ENCODE data around the gene GALNT8.

The GALNT8 gene

DNA sequence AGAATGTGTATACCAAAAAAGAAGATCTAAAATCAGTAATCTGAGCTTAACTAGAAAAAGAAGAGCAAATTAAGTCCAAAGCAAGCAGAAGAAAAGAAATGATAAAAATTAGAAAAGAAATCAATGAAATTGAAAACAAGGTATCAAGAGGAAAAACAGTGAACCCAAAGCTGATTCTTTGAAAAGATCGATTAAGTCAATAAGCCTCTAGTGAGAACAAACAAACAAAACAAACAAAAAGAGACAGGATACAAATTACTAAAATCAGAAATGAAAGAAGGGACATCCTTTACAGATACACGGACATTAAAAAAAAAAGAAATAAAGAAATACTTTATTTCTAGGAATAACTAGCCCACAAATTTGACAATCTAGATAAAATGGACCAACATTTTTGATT is 12.9 kb upstream of the GALNT8 start:
- Histone ChIP-seq H3K27ac (ENCODE audit: low read length) (no peak overlapping the region), H3K4me1 (ENCODE audit: insufficient read depth, low read length) (no peaks in the 10 kb centered on the region), H3K9ac (ENCODE audit: low read depth, low read length) (no peak overlapping the region), H3K79me2 (ENCODE audit: insufficient read depth, low read length) (no peaks in the 10 kb centered on the region), H3K36me3 (ENCODE audit: insufficient read depth, low read length) (no peaks in the 10 kb centered on the region), H4K20me1 (ENCODE audit: insufficient read depth, low read length) (no peaks in the 10 kb centered on the region), H3K4me3 (ENCODE audit: low read depth in 1 of 2, low read length in 2 of 2) (no peak overlapping the region), H2AFZ (ENCODE audit: low read depth, low read length) (no peak overlapping the region), H3K9me3 (ENCODE audit: insufficient read depth, low read length, severe bottlenecking) (no peaks in the 10 kb centered on the region), H3K27me3 (ENCODE audit: insufficient read depth, low read length, poor library complexity) (peaks cover 2% of the 10 kb centered on the region), H3K4me2 (ENCODE audit: insufficient read depth, low read length) (no peak overlapping the region)
- no peak for ATAC-seq (ENCODE audit: insufficient read depth, low read depth)
- TF ChIP-seq, protein P1, sequence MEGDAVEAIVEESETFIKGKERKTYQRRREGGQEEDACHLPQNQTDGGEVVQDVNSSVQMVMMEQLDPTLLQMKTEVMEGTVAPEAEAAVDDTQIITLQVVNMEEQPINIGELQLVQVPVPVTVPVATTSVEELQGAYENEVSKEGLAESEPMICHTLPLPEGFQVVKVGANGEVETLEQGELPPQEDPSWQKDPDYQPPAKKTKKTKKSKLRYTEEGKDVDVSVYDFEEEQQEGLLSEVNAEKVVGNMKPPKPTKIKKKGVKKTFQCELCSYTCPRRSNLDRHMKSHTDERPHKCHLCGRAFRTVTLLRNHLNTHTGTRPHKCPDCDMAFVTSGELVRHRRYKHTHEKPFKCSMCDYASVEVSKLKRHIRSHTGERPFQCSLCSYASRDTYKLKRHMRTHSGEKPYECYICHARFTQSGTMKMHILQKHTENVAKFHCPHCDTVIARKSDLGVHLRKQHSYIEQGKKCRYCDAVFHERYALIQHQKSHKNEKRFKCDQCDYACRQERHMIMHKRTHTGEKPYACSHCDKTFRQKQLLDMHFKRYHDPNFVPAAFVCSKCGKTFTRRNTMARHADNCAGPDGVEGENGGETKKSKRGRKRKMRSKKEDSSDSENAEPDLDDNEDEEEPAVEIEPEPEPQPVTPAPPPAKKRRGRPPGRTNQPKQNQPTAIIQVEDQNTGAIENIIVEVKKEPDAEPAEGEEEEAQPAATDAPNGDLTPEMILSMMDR (IDR thresholded peaks at IDR 0.05; ENCODE audit: borderline replicate concordance, extremely low read depth, low read length, poor library complexity, severe bottlenecking), result no peak
- TF ChIP-seq EZH2 (IDR thresholded peaks at IDR 0.05; ENCODE audit: borderline replicate concordance, low read depth, low read length, severe bottlenecking), result no peak
- no peak for DNase-seq

DNA sequence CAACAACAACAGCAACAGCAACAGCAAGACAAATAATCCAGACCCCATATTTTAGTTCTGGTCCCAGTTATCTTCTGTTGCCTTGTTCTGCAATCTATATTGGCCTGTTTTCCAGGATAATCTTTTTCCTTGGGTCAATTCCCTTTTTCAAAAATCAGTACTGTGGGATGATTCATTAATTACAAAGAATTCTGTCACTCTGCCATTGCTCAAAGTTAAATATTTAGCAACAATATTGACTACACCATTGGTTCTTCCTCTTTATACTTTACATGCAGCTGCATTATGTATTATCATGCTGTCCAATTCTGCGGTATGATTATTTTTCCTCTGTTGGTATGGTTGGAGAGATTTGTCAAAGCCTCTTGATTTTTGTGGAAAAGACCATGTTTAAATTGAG is 10.1 kb upstream of the GALNT8 start:
- DNase-seq (no peak), ATAC-seq (ENCODE audit: insufficient read depth, low read depth) (no peak)
- no peak for TF ChIP-seq EZH2 (IDR thresholded peaks at IDR 0.05; ENCODE audit: borderline replicate concordance, low read depth, low read length, severe bottlenecking)
- TF ChIP-seq, protein P1 (IDR thresholded peaks at IDR 0.05; ENCODE audit: borderline replicate concordance, extremely low read depth, low read length, poor library complexity, severe bottlenecking), result no peak
- H4K20me1 ChIP-seq (ENCODE audit: insufficient read depth, low read length), result no peaks in the 10 kb centered on the region
- H2AFZ ChIP-seq (ENCODE audit: low read depth, low read length), result no peak overlapping the region
- H3K27ac ChIP-seq (ENCODE audit: low read length), result no peak overlapping the region
- H3K27me3 ChIP-seq (ENCODE audit: insufficient read depth, low read length, poor library complexity), result peaks cover 2% of the 10 kb centered on the region
- H3K79me2 ChIP-seq (ENCODE audit: insufficient read depth, low read length), result no peaks in the 10 kb centered on the region
- H3K9ac ChIP-seq (ENCODE audit: low read depth, low read length), result no peak overlapping the region
- H3K4me3 ChIP-seq (ENCODE audit: low read depth in 1 of 2, low read length in 2 of 2), result no peak overlapping the region
- no peak overlapping the region for H3K4me2 ChIP-seq (ENCODE audit: insufficient read depth, low read length)
- no peaks in the 10 kb centered on the region for H3K9me3 ChIP-seq (ENCODE audit: insufficient read depth, low read length, severe bottlenecking)
- H3K36me3 ChIP-seq (ENCODE audit: insufficient read depth, low read length), result no peaks in the 10 kb centered on the region
- no peaks in the 10 kb centered on the region for H3K4me1 ChIP-seq (ENCODE audit: insufficient read depth, low read length)

DNA sequence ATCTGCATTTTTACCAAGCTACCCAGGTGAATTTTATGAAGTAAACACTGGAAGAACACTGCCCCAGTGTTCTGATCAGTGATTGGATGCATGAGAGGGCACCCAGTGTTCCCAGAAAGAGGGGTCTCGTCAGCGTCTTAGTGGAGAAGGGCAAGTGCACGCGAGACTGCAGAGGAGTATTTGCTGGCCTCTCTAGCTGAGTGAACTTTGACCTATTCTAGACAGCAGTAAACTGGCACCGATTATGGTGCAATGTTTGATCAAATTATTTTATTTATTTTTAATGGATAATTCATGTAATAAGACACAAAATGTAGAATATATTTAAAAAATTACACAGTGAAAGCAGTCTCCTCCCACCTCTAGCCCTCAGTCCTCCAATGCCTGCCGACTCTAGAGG is 5.3 kb upstream of the GALNT8 start:
- Histone ChIP-seq H3K36me3 (ENCODE audit: insufficient read depth, low read length) (no peaks in the 10 kb centered on the region), H3K9me3 (ENCODE audit: insufficient read depth, low read length, severe bottlenecking) (no peaks in the 10 kb centered on the region), H2AFZ (ENCODE audit: low read depth, low read length) (no peak overlapping the region), H3K4me3 (ENCODE audit: low read depth in 1 of 2, low read length in 2 of 2) (no peak overlapping the region), H3K4me1 (ENCODE audit: insufficient read depth, low read length) (no peaks in the 10 kb centered on the region), H3K79me2 (ENCODE audit: insufficient read depth, low read length) (no peaks in the 10 kb centered on the region), H3K4me2 (ENCODE audit: insufficient read depth, low read length) (no peak overlapping the region), H4K20me1 (ENCODE audit: insufficient read depth, low read length) (no peaks in the 10 kb centered on the region), H3K27me3 (ENCODE audit: insufficient read depth, low read length, poor library complexity) (peaks cover 2% of the 10 kb centered on the region), H3K9ac (ENCODE audit: low read depth, low read length) (no peak overlapping the region), H3K27ac (ENCODE audit: low read length) (no peak overlapping the region)
- ATAC-seq (ENCODE audit: insufficient read depth, low read depth) (no peak), DNase-seq (no peak)
- TF ChIP-seq, protein P1 (IDR thresholded peaks at IDR 0.05; ENCODE audit: borderline replicate concordance, extremely low read depth, low read length, poor library complexity, severe bottlenecking), result no peak
- TF ChIP-seq EZH2 (IDR thresholded peaks at IDR 0.05; ENCODE audit: borderline replicate concordance, low read depth, low read length, severe bottlenecking), result no peak

DNA sequence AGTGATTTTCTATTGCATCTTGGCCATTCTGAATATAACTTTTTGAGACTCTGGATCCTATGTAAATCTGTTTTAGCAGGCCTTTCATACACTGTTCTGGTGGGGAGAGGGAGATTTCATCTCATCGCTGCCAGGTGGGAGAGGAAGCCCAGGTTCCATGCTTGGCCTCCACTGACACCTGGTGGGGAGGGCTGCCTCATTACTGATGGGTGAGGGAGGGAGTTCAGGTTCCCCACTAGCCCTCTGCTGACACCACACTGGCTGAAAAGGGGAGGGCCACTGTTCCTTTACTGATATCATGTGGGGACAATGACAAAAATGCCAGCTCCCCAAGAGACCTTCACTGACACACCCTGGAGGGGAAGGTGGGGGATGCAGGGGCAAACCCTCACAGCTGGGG is 2.4 kb upstream of the GALNT8 start:
- Histone ChIP-seq H3K36me3 (ENCODE audit: insufficient read depth, low read length) (no peaks in the 10 kb centered on the region), H3K9ac (ENCODE audit: low read depth, low read length) (no peak overlapping the region), H3K4me1 (ENCODE audit: insufficient read depth, low read length) (no peaks in the 10 kb centered on the region), H2AFZ (ENCODE audit: low read depth, low read length) (no peak overlapping the region), H3K27ac (ENCODE audit: low read length) (no peak overlapping the region), H3K9me3 (ENCODE audit: insufficient read depth, low read length, severe bottlenecking) (no peaks in the 10 kb centered on the region), H3K4me2 (ENCODE audit: insufficient read depth, low read length) (no peak overlapping the region), H3K79me2 (ENCODE audit: insufficient read depth, low read length) (no peaks in the 10 kb centered on the region), H3K27me3 (ENCODE audit: insufficient read depth, low read length, poor library complexity) (peaks cover 4% of the 10 kb centered on the region), H3K4me3 (ENCODE audit: low read depth in 1 of 2, low read length in 2 of 2) (no peak overlapping the region), H4K20me1 (ENCODE audit: insufficient read depth, low read length) (no peaks in the 10 kb centered on the region)
- DNase-seq (no peak), ATAC-seq (ENCODE audit: insufficient read depth, low read depth) (no peak; the same call in 2 of the 3 replicates)
- TF ChIP-seq EZH2 (IDR thresholded peaks at IDR 0.05; ENCODE audit: borderline replicate concordance, low read depth, low read length, severe bottlenecking), result no peak
- TF ChIP-seq, protein P1 (IDR thresholded peaks at IDR 0.05; ENCODE audit: borderline replicate concordance, extremely low read depth, low read length, poor library complexity, severe bottlenecking), result no peak

Data from DND-41 (cell line).